Sigmoid colon (tissue), 4 donors: ENCODE results near the gene FGB.

Experiments
- EP300 ChIP-seq, 4 donors: sonication (generic); formaldehyde crosslinking; IDR thresholded peaks; one replicate each; pipeline ENCODE4 v1.6.1; 2017; ENCODE audit warnings: antibody characterized with exemption in 4 of 4
- TF ChIP-seq, protein P1 (sequence below), 4 experiments: fragments of 450-650 bp in 3 of 4; fragments of 200-600 bp in 1 of 4; IDR thresholded peaks; one replicate each; pipeline ENCODE4 v1.5.1; 2016 to 2019; ENCODE audit warnings: antibody characterized with exemption in 4 of 4, mild to moderate bottlenecking in 3 of 4, moderate library complexity in 2 of 4

DNA sequence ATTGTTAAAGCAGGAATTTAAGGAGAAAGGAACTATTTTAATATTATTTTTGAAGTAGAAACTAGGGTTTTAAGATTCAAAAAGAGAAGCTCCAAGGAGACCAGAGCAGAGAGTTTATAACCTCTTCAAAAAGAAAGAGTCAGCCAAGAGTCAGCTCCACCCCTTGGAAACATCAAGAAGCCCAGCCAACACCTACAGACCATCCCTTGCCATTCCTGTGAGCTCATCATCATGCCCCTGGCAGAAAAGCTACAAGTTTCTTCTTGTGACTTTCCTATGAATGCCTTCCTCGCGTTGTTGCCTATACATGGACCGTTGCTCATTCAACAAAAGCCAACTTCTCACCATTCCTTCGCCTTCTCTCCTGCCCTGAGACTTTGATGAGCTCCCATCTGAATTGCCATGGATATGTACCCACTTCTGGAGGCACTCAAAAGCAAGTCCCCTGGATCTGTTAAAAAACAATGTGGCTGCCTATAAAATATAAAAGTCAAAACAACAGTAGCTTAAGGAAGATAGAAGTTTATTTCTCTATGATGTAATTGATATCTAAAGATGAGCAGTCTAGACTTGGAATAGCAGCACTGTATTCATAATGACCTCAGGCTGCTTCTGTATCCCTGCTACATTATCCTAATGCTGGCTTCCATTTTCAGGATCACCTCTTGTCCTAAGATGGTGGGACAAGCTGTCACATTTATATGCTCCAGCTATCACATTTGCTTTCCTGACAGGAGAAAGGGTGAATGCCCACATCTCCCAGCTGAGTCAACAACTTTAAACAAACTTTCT is 32.9 kb upstream of the FGB start:
- no peak for TF ChIP-seq EP300 (IDR thresholded peaks at IDR 0.05)
- TF ChIP-seq, protein P1, sequence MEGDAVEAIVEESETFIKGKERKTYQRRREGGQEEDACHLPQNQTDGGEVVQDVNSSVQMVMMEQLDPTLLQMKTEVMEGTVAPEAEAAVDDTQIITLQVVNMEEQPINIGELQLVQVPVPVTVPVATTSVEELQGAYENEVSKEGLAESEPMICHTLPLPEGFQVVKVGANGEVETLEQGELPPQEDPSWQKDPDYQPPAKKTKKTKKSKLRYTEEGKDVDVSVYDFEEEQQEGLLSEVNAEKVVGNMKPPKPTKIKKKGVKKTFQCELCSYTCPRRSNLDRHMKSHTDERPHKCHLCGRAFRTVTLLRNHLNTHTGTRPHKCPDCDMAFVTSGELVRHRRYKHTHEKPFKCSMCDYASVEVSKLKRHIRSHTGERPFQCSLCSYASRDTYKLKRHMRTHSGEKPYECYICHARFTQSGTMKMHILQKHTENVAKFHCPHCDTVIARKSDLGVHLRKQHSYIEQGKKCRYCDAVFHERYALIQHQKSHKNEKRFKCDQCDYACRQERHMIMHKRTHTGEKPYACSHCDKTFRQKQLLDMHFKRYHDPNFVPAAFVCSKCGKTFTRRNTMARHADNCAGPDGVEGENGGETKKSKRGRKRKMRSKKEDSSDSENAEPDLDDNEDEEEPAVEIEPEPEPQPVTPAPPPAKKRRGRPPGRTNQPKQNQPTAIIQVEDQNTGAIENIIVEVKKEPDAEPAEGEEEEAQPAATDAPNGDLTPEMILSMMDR (IDR thresholded peaks at IDR 0.05), result no peak
